Endodermal cell (in vitro differentiated cells): ENCODE measurements around the gene ZC3H12C. TPM values are rescaled to one million over a fixed set of nuclear protein-coding genes. Genes with fewer than 3 reads are reported as not detected.

Source experiments
- DNase-seq: peaks from one replicate; pipeline ENCODE4 v3.0.0-alpha.2; 2017
- H3K27ac ChIP-seq: 2 replicates; pipeline ENCODE4 v1.5.1; 2013; ENCODE audit warnings: mild to moderate bottlenecking, low read depth, low read length, moderate library complexity
- H3K27me3 ChIP-seq: 2 replicates; pipeline ENCODE4 v1.6.1; 2013; ENCODE audit warnings: mild to moderate bottlenecking, low read length, moderate library complexity; ENCODE audit not compliant: insufficient read depth, control insufficient read depth, poor library complexity, severe bottlenecking
- H3K36me3 ChIP-seq: 2 replicates; pipeline ENCODE4 v1.7.0; 2013; ENCODE audit warnings: mild to moderate bottlenecking, low read length, moderate library complexity; ENCODE audit not compliant: control insufficient read depth, insufficient read depth
- H3K4me1 ChIP-seq: one replicate; pipeline ENCODE4 v1.7.0; 2013; ENCODE audit warnings: low read length; ENCODE audit not compliant: control insufficient read depth, insufficient read depth
- H3K4me3 ChIP-seq: 2 replicates; pipeline ENCODE4 v1.5.1; 2013; ENCODE audit warnings: mild to moderate bottlenecking, low read length, moderate library complexity
- H3K9ac ChIP-seq: 2 replicates; pipeline ENCODE4 v1.6.1; 2013; ENCODE audit warnings: mild to moderate bottlenecking, low read length, moderate library complexity; ENCODE audit not compliant: poor library complexity, severe bottlenecking; ENCODE audit errors: extremely low read depth
- H3K9me3 ChIP-seq: 2 replicates; pipeline ENCODE4 v1.6.1; 2013; ENCODE audit warnings: mild to moderate bottlenecking, low read length, moderate library complexity; ENCODE audit not compliant: control insufficient read depth
- H3K27ac Mint-ChIP-seq: 2 replicates; pipeline ENCODE4 v1.8.0; 2020; ENCODE audit warnings: mixed read lengths
- H3K27me3 Mint-ChIP-seq: 2 replicates; pipeline ENCODE4 v1.8.0; 2021; ENCODE audit warnings: mild to moderate bottlenecking, mixed read lengths; ENCODE audit not compliant: insufficient read depth
- H3K36me3 Mint-ChIP-seq: 2 replicates; pipeline ENCODE4 v1.8.0; 2020; ENCODE audit warnings: low read depth, mixed read lengths
- H3K4me1 Mint-ChIP-seq: 2 replicates; pipeline ENCODE4 v1.8.0; 2020; ENCODE audit warnings: mixed read lengths
- H3K4me3 Mint-ChIP-seq: 2 replicates; pipeline ENCODE4 v1.8.0; 2020; ENCODE audit warnings: mild to moderate bottlenecking, moderate library complexity, mixed read lengths
- H3K9me3 Mint-ChIP-seq: 2 replicates; pipeline ENCODE4 v1.8.0; 2020; ENCODE audit warnings: mild to moderate bottlenecking, mixed read lengths
- WGBS, 2 experiments: methylation state at CpG; one replicate each; pipeline versions ENCODE4 v1.1.5 to v1.1.7; 2013; ENCODE audit warnings: missing lambda C conversion rate in 2 of 2, mixed read lengths in 1 of 2; ENCODE audit not compliant: insufficient coverage in 1 of 2, insufficient read length in 1 of 2; 5-methylcytosine and 5-hydroxymethylcytosine counted together
- total RNA-seq, 2 donors: library from RNA; stranded (reverse); fragmentation: NEBNext Ultra II Directional in 1 of 2; extraction: Animal tissue kit (Norgen Biotek cat#: 25700) in 1 of 2; gene quantifications; 2 replicates in 1 of 2; 3 replicates in 1 of 2; pipeline ENCODE4 v1.2.1, GENCODE V29; 2021
- TF ChIP-seq, protein P1 (sequence below): fragments of 200-600 bp; sonication (generic); conservative IDR thresholded peaks from 2 replicates; pipeline ENCODE4 v1.5.0; 2021; ENCODE audit warnings: antibody characterized with exemption, mild to moderate bottlenecking

The ZC3H12C gene
- total RNA-seq, 2 donors from 2014 or later = 4.1 to 5.6 TPM

DNA sequence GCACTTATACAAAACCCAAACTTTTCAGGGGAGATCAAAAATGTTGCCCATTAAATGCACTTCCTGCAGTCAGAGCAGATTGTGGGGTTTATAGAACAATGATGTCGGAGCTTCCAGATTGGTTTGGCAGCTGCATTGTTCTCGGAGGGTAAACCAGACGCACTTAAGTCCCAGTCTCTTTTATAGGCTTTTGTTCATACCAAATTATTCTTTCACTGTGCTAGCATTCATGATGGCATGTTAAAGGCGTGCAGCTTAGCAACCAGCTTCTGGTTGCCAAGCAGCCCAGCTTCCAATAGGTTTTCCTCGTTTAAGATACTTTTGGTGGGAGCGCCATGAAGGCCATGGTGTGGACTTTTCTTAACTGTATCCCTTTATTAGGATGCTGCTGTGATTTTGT is 40.9 kb downstream of the ZC3H12C start:
- DNase-seq = no peak
- Histone ChIP-seq H3K9ac (no peak overlapping the region), H3K27me3 (no peaks in the 10 kb centered on the region), H3K9me3 (no peaks in the 10 kb centered on the region), H3K36me3 (peaks cover 16% of the 10 kb centered on the region), H3K27ac (peak overlapping the region; percentile 98), H3K4me3 (no peak overlapping the region), H3K4me1 (peaks cover 5% of the 10 kb centered on the region)
- H3K27ac Mint-ChIP-seq = no peak overlapping the region
- no peaks in the 10 kb centered on the region for H3K27me3 Mint-ChIP-seq
- peaks cover 21% of the 10 kb centered on the region for H3K4me1 Mint-ChIP-seq
- H3K4me3 Mint-ChIP-seq = no peak overlapping the region
- no peaks in the 10 kb centered on the region for H3K36me3 Mint-ChIP-seq
- H3K9me3 Mint-ChIP-seq = no peaks in the 10 kb centered on the region
- TF ChIP-seq, protein P1, sequence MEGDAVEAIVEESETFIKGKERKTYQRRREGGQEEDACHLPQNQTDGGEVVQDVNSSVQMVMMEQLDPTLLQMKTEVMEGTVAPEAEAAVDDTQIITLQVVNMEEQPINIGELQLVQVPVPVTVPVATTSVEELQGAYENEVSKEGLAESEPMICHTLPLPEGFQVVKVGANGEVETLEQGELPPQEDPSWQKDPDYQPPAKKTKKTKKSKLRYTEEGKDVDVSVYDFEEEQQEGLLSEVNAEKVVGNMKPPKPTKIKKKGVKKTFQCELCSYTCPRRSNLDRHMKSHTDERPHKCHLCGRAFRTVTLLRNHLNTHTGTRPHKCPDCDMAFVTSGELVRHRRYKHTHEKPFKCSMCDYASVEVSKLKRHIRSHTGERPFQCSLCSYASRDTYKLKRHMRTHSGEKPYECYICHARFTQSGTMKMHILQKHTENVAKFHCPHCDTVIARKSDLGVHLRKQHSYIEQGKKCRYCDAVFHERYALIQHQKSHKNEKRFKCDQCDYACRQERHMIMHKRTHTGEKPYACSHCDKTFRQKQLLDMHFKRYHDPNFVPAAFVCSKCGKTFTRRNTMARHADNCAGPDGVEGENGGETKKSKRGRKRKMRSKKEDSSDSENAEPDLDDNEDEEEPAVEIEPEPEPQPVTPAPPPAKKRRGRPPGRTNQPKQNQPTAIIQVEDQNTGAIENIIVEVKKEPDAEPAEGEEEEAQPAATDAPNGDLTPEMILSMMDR = no peak
- 64 to 90% methylated on average over 5 to 6 of the region's 6 CpGs for WGBS, 2 experiments

DNA sequence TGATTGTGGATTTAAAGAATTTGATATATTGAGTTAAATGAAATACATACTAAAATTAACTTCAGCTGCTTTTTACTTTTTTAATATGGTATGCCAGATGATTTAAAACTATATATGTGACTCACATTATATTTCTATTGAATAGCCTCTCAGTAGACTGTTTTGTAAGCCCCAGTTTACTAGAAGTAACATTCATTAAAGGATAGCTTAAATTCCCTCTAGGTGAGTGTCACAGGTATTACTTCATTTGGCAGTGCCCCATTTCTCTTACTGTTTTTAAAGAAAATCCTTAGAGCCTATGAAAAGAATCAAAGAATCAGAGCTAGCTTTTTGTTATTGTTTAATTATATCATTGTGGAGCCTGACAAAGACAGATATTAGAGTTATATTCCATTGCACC is 48.6 kb downstream of the ZC3H12C start:
- no peak for DNase-seq
- Histone ChIP-seq H3K36me3 (peaks cover 19% of the 10 kb centered on the region), H3K27ac (no peak overlapping the region), H3K4me1 (no peaks in the 10 kb centered on the region), H3K27me3 (no peaks in the 10 kb centered on the region), H3K9me3 (no peaks in the 10 kb centered on the region), H3K4me3 (no peak overlapping the region), H3K9ac (no peak overlapping the region)
- TF ChIP-seq, protein P1 = no peak
- Mint-ChIP-seq H3K4me3 (no peak overlapping the region), H3K9me3 (no peaks in the 10 kb centered on the region), H3K27ac (no peak overlapping the region), H3K27me3 (no peaks in the 10 kb centered on the region), H3K4me1 (no peaks in the 10 kb centered on the region), H3K36me3 (peaks cover 3% of the 10 kb centered on the region)

DNA sequence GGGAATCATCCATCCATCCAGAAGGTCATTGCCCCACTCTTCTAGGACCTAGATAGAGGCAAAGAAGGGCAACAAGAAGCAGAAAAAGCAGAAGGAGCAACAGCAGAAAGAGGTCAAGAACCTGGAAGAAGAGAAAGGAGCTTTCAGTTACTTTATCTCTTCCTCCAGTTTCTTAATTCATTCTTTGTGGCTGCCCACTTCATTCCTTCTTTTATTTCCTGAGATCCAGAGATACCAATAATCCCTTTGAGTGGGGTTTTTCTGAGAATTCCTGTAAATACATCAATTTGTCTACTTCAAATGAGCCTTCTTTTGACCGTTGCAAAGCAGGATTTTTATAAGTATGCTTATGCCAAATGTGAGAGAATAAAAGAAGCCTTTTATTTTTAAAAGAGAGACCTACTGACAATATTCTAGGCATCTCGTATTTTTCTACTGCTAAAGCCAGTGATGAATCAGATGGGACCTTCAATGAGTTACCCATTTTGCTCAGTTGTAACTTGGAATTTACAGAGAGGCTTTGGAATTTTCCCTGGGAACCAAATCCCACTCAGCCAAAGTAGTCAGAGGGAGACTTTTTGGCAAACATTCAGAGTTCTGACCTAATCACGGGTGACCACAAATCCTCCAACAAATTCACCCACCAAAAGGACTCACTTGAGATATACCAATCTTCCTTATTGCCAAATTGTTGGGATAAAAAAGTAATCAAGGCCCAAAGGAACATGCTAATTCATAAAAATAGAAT is 54.9 kb downstream of the ZC3H12C start:
- H3K9me3 ChIP-seq = no peaks in the 10 kb centered on the region
- peaks cover 4% of the 10 kb centered on the region for H3K4me1 ChIP-seq
- Mint-ChIP-seq H3K27me3 (no peaks in the 10 kb centered on the region), H3K36me3 (peaks cover 3% of the 10 kb centered on the region), H3K4me3 (no peak overlapping the region), H3K27ac (no peak overlapping the region), H3K9me3 (no peaks in the 10 kb centered on the region), H3K4me1 (peaks cover 5% of the 10 kb centered on the region)
- H3K9ac ChIP-seq = no peak overlapping the region
- WGBS, 2 experiments = 88% methylated on average over 3 of the region's 3 CpGs; no CpG with 5 or more reads in 1 of the 2 experiments
- no peak for DNase-seq
- H3K27me3 ChIP-seq = no peaks in the 10 kb centered on the region
- H3K36me3 ChIP-seq = no peaks in the 10 kb centered on the region
- no peak overlapping the region for H3K4me3 ChIP-seq
- TF ChIP-seq, protein P1 = no peak
- H3K27ac ChIP-seq = no peak overlapping the region
